H9 (cell line): ENCODE results near the gene FBXO11. TPM values are rescaled to one million over a fixed set of nuclear protein-coding genes. Genes with fewer than 3 reads are reported as not detected.

Experiments used
- DNase-seq: peaks from one replicate; pipeline ENCODE4 v3.0.0-alpha.2; 2017
- H2AFZ ChIP-seq: one replicate; pipeline ENCODE4 v1.6.1; 2013; ENCODE audit warnings: mild to moderate bottlenecking, low read length, control low read depth, moderate library complexity
- H2AK5ac ChIP-seq: 2 replicates; pipeline ENCODE4 v1.6.1; 2013; ENCODE audit warnings: low read length, control low read depth, mixed read lengths; ENCODE audit not compliant: insufficient read length
- H2BK120ac ChIP-seq: one replicate; pipeline ENCODE4 v1.6.1; 2013; ENCODE audit warnings: low read depth, mild to moderate bottlenecking, low read length, control low read depth, inconsistent platforms; ENCODE audit not compliant: poor library complexity, severe bottlenecking
- H2BK12ac ChIP-seq: 2 replicates; pipeline ENCODE4 v1.6.1; 2013; ENCODE audit warnings: low read length, control low read depth, mixed read lengths, low read depth; ENCODE audit not compliant: insufficient read length
- H2BK15ac ChIP-seq: 2 replicates; pipeline ENCODE4 v1.6.1; 2013; ENCODE audit warnings: low read depth, low read length, control low read depth
- H2BK20ac ChIP-seq: one replicate; pipeline ENCODE4 v1.6.1; 2013; ENCODE audit warnings: low read depth, mild to moderate bottlenecking, low read length, control low read depth, inconsistent platforms; ENCODE audit not compliant: poor library complexity, severe bottlenecking
- H2BK5ac ChIP-seq: 2 replicates; pipeline ENCODE4 v1.6.1; 2013; ENCODE audit warnings: low read length, control low read depth, mixed read lengths; ENCODE audit not compliant: insufficient read length
- H3K14ac ChIP-seq: 2 replicates; pipeline ENCODE4 v1.6.1; 2013; ENCODE audit warnings: low read length, control low read depth; ENCODE audit not compliant: insufficient read depth
- H3K18ac ChIP-seq: 2 replicates; pipeline ENCODE4 v1.6.1; 2013; ENCODE audit warnings: low read depth, mild to moderate bottlenecking, mixed read lengths, low read length, control low read depth; ENCODE audit not compliant: insufficient read length
- H3K23ac ChIP-seq: 2 replicates; pipeline ENCODE4 v1.6.1; 2013; ENCODE audit warnings: low read length, control low read depth, mixed read lengths, low read depth; ENCODE audit not compliant: insufficient read length
- H3K23me2 ChIP-seq: 2 replicates; pipeline ENCODE4 v1.6.1; 2013; ENCODE audit warnings: low read depth, mild to moderate bottlenecking, mixed read lengths, low read length, control low read depth; ENCODE audit not compliant: insufficient read length, poor library complexity, severe bottlenecking
- H3K27ac ChIP-seq: 2 replicates; pipeline ENCODE4 v1.5.1; 2013; ENCODE audit warnings: low read length, control low read depth, mixed read lengths, low read depth; ENCODE audit not compliant: insufficient read length
- H3K27me3 ChIP-seq: 2 replicates; pipeline ENCODE4 v1.6.1; 2013; ENCODE audit warnings: low read length, control low read depth, inconsistent platforms; ENCODE audit not compliant: insufficient read depth
- H3K4ac ChIP-seq: 2 replicates; pipeline ENCODE4 v1.6.1; 2013; ENCODE audit warnings: low read depth, mild to moderate bottlenecking, control low read depth, inconsistent platforms, low read length, moderate library complexity
- H3K4me1 ChIP-seq: 2 replicates; pipeline ENCODE4 v1.6.1; 2013; ENCODE audit warnings: low read length, control low read depth, inconsistent platforms; ENCODE audit not compliant: insufficient read depth
- H3K4me2 ChIP-seq: 2 replicates; pipeline ENCODE4 v1.6.1; 2013; ENCODE audit warnings: low read length, control low read depth, mixed read lengths; ENCODE audit not compliant: insufficient read length, insufficient read depth
- H3K56ac ChIP-seq: 2 replicates; pipeline ENCODE4 v1.6.1; 2013; ENCODE audit warnings: low read depth, mild to moderate bottlenecking, mixed read lengths, low read length, control low read depth; ENCODE audit not compliant: insufficient read length
- H3K79me1 ChIP-seq: 2 replicates; pipeline ENCODE4 v1.6.1; 2013; ENCODE audit warnings: low read depth, mild to moderate bottlenecking, moderate library complexity, low read length, control low read depth, inconsistent platforms; ENCODE audit not compliant: insufficient read depth, poor library complexity, severe bottlenecking
- H3K79me2 ChIP-seq: 2 replicates; pipeline ENCODE4 v1.6.1; 2013; ENCODE audit warnings: low read length, control low read depth, inconsistent platforms; ENCODE audit not compliant: insufficient read depth
- H3K9ac ChIP-seq: 2 replicates; pipeline ENCODE4 v1.6.1; 2013; ENCODE audit warnings: low read length, control low read depth, mixed read lengths; ENCODE audit not compliant: insufficient read length; ENCODE audit errors: extremely low read depth
- H3K9me3 ChIP-seq: one replicate; pipeline ENCODE4 v1.6.1; 2013; ENCODE audit warnings: low read depth, low read length, inconsistent platforms; ENCODE audit not compliant: control insufficient read depth
- H3T11ph ChIP-seq: one replicate; pipeline ENCODE4 v1.6.1; 2013; ENCODE audit warnings: mild to moderate bottlenecking, low read length, control low read depth, inconsistent platforms
- H4K20me1 ChIP-seq: one replicate; pipeline ENCODE4 v1.6.1; 2013; ENCODE audit not compliant: control insufficient read depth, insufficient read length, insufficient read depth
- H4K5ac ChIP-seq: 2 replicates; pipeline ENCODE4 v1.6.1; 2013; ENCODE audit warnings: low read depth, mild to moderate bottlenecking, mixed read lengths, low read length, control low read depth; ENCODE audit not compliant: insufficient read length
- H4K8ac ChIP-seq: replicated peaks from 2 replicates; pipeline ENCODE4 v1.6.1; 2013; ENCODE audit warnings: low read length, control low read depth, mixed read lengths, low read depth; ENCODE audit not compliant: insufficient read length
- H4K91ac ChIP-seq: 2 replicates; pipeline ENCODE4 v1.6.1; 2013; ENCODE audit warnings: low read depth, mild to moderate bottlenecking, moderate library complexity, mixed read lengths, low read length, control low read depth; ENCODE audit not compliant: insufficient read length
- H3K27ac Mint-ChIP-seq, 3 experiments: 2 replicates in 2 of 3; 3 replicates in 1 of 3; pipeline ENCODE4 v1.8.0; 2020 to 2021; ENCODE audit warnings: mixed read lengths in 3 of 3, mild to moderate bottlenecking in 1 of 3, moderate library complexity in 1 of 3
- H3K27me3 Mint-ChIP-seq: 2 replicates; pipeline ENCODE4 v1.8.0; 2021; ENCODE audit warnings: low read depth, mild to moderate bottlenecking, moderate library complexity, mixed read lengths
- H3K36me3 Mint-ChIP-seq, 3 experiments: 2 replicates in 2 of 3; 3 replicates in 1 of 3; pipeline ENCODE4 v1.8.0; 2020 to 2021; ENCODE audit warnings: low read depth in 3 of 3, mixed read lengths in 3 of 3; ENCODE audit not compliant: insufficient read depth in 1 of 3
- H3K4me1 Mint-ChIP-seq, 2 experiments: 2 replicates each; pipeline ENCODE4 v1.8.0; 2020; ENCODE audit warnings: mixed read lengths in 2 of 2
- H3K4me3 Mint-ChIP-seq, 2 experiments: 2 replicates in 1 of 2; 3 replicates in 1 of 2; pipeline ENCODE4 v1.8.0; 2020 to 2021; ENCODE audit warnings: mild to moderate bottlenecking in 2 of 2, mixed read lengths in 2 of 2, moderate library complexity in 1 of 2
- H3K9me3 Mint-ChIP-seq, 2 experiments: 2 replicates in 1 of 2; 3 replicates in 1 of 2; pipeline ENCODE4 v1.8.0; 2020; ENCODE audit warnings: mild to moderate bottlenecking in 2 of 2, mixed read lengths in 2 of 2, moderate library complexity in 1 of 2
- CTCF ChIP-seq: fragments of 200-600 bp; sonication (generic); conservative IDR thresholded peaks from 3 replicates; pipeline ENCODE4 v1.8.0; 2021; ENCODE audit warnings: antibody characterized with exemption, mild to moderate bottlenecking
- WGBS: extraction: QIAGEN DNeasy Blood & Tissue Kit; methylation state at CpG from one replicate; pipeline ENCODE4 v1.1.7; 2013; ENCODE audit warnings: missing lambda C conversion rate, low lambda C conversion rate, mixed read lengths; ENCODE audit not compliant: insufficient read length; ENCODE audit errors: extremely low coverage; 5-methylcytosine and 5-hydroxymethylcytosine counted together
- total RNA-seq: library from RNA; stranded (reverse); gene quantifications from 2 replicates; pipeline ENCODE4 v1.2.1, GENCODE V29; 2021

The FBXO11 gene
- total RNA-seq, 1 experiment from 2014 or later: 68.8 TPM

- Histone ChIP-seq H4K5ac (no peak overlapping the region), H2AK5ac (no peak overlapping the region), H2BK5ac (no peak overlapping the region), H3K27me3 (no peaks in the 10 kb centered on the region), H4K20me1 (no peaks in the 10 kb centered on the region), H3K56ac (no peak overlapping the region), H2BK20ac (no peak overlapping the region), H3K4me2 (no peak overlapping the region), H3K4ac (no peak overlapping the region), H3K23me2 (no peaks in the 10 kb centered on the region), H4K91ac (no peak overlapping the region), H3K9me3 (no peaks in the 10 kb centered on the region), H4K8ac (no peak overlapping the region), H3K23ac (no peak overlapping the region), H3T11ph (no peak overlapping the region), H3K18ac (no peak overlapping the region), H2BK15ac (no peak overlapping the region), H2AFZ (no peak overlapping the region), H3K79me1 (no peaks in the 10 kb centered on the region), H3K27ac (no peak overlapping the region), H3K9ac (no peak overlapping the region), H3K14ac (no peak overlapping the region), H3K4me1 (peaks cover 2% of the 10 kb centered on the region; the same call in 1 of the 2 replicates), H2BK120ac (no peak overlapping the region), H2BK12ac (no peak overlapping the region), H3K79me2 (no peaks in the 10 kb centered on the region)
- H3K4me3 Mint-ChIP-seq: no peak overlapping the region
- H3K27ac Mint-ChIP-seq: no peak overlapping the region
- DNase-seq: no peak
- WGBS: no CpG with 5 or more reads among the region's 2 CpGs
- H3K9me3 Mint-ChIP-seq: peaks cover 0 to 6% of the 10 kb centered on the region in 2 experiments; a peak in 2 of 5 replicates
- TF ChIP-seq CTCF: no peak
- H3K36me3 Mint-ChIP-seq: peaks cover 0 to 10% (median 5%) of the 10 kb centered on the region in 3 experiments; a peak in 3 of 7 replicates
- no peaks in the 10 kb centered on the region; the same call in 1 of the 2 replicates for H3K27me3 Mint-ChIP-seq
- H3K4me1 Mint-ChIP-seq: peaks cover 16% of the 10 kb centered on the region in 2 experiments
Observed at GRCh38 chr2:47772343-47772742, 134.0 kb downstream of the FBXO11 start.
